Astrocyte (in vitro differentiated cells and primary cell): ENCODE data around the gene KIF15.

Source experiments
- EZH2 ChIP-seq: IDR thresholded peaks from 2 replicates; pipeline ENCODE4 v1.6.1; 2012; ENCODE audit warnings: mild to moderate bottlenecking, low read length, inconsistent platforms; ENCODE audit not compliant: insufficient read depth
- TF ChIP-seq, protein P1 (sequence below): IDR thresholded peaks from 2 replicates; pipeline ENCODE4 v1.5.1; 2011; ENCODE audit warnings: low read depth, mild to moderate bottlenecking, inconsistent platforms, low read length, moderate library complexity; ENCODE audit not compliant: insufficient read depth

DNA sequence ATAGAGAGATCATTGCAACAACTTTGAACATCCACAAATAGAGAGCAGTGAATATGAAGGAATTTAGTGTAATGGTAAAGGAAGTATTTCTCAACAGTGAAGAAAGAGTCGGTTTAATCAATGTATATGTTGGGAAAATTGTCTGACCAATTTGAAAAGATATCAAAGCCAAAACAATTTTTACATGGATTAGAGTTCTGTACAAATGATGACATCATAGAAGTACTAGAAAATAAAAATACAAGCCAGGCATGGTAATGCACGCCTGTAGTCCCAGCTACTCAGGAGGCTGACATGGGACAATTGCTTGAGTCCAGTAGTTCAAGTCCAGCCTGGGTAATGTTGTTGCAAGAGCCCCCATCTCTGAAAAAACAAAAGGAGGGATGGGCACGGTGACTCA, 74.1 kb downstream of the KIF15 start:
- TF ChIP-seq, protein P1, sequence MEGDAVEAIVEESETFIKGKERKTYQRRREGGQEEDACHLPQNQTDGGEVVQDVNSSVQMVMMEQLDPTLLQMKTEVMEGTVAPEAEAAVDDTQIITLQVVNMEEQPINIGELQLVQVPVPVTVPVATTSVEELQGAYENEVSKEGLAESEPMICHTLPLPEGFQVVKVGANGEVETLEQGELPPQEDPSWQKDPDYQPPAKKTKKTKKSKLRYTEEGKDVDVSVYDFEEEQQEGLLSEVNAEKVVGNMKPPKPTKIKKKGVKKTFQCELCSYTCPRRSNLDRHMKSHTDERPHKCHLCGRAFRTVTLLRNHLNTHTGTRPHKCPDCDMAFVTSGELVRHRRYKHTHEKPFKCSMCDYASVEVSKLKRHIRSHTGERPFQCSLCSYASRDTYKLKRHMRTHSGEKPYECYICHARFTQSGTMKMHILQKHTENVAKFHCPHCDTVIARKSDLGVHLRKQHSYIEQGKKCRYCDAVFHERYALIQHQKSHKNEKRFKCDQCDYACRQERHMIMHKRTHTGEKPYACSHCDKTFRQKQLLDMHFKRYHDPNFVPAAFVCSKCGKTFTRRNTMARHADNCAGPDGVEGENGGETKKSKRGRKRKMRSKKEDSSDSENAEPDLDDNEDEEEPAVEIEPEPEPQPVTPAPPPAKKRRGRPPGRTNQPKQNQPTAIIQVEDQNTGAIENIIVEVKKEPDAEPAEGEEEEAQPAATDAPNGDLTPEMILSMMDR = no peak
- no peak for TF ChIP-seq EZH2
